ENCODE results near the gene MIPOL1.
"Not testable (repeated sequence)": the region's sequence is repeated elsewhere in the genome, so short reads cannot be mapped to it uniquely, and the experiment has no call there.

Gene MIPOL1

DNA sequence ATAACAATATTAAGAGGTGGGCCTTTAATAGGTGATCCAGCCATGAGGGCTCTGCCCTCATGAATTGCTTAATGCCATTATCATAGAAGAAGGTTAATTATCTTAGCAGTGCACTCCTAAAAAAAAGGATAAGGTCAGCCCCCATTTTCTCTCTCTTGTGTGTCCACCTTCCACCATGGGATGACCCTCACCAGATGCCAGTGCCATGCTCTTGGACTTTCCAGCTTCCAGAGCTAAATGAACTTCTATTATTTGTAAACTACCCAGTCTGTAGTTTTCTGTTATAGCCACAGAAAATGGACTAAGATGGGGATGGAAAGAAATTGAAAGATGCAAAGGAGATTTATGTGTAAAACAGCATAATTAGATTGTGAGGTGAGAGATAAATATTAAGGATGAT is 271.9 kb downstream of the MIPOL1 start:
- no peak for DNase-seq

DNA sequence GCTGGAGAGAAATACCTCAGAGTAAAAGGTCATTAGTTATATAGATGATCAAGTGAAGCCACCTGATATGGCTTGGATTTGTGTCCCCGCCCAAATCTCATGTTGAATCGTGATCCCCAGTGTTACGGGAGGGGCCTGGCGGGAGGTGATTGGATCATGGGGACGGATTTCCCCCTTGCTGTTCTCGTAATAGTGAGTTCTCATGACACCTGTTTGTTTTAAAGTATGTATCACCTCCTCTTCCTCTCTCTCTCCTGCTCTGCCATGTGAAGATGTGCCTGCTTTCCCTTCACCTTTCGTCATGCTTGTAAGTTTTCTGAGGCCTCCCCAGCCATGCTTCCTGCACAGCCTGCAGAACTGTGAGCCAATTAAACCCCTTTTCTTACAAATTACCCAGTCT is 272.5 kb downstream of the MIPOL1 start:
- DNase-seq = no peak

DNA sequence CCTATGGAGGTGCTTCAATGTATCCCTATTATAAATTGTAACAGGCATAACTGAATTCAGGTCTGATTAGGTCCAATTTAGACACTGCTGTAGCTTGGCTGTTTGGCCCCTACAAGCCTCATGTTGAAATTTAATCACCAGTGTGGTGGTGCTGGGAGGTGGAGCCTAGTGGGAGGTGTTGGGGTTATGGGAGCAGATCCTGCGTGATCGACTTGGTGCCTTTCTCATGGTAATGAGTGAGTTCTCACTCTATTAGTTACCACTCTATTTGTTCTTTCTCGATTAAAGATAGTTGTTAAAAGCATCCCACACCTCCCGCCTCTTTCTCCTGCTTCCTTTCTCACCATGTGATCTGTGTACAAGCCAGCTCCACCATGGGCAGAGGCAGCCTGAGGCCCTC is 275.2 kb downstream of the MIPOL1 start:
- no peak for DNase-seq

DNA sequence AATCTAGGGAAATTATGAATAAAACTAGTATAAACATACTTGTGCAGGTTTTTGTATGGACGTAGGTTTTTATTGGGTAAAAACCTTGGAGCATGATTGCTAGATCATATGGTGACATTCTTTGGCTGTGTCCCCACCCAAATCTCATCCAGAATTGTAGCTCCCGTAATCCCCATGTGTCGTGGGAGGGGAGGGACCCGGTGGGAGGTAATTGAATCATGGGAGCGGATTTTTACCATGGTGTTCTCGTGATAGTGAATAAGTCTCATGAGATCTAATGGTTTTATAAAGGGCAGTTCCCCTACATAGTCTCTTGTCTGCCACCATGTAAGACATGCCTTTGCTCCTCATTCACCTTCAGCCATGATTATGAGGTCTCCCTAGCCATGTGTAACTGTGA is 276.5 kb downstream of the MIPOL1 start:
- no peak for DNase-seq

DNA sequence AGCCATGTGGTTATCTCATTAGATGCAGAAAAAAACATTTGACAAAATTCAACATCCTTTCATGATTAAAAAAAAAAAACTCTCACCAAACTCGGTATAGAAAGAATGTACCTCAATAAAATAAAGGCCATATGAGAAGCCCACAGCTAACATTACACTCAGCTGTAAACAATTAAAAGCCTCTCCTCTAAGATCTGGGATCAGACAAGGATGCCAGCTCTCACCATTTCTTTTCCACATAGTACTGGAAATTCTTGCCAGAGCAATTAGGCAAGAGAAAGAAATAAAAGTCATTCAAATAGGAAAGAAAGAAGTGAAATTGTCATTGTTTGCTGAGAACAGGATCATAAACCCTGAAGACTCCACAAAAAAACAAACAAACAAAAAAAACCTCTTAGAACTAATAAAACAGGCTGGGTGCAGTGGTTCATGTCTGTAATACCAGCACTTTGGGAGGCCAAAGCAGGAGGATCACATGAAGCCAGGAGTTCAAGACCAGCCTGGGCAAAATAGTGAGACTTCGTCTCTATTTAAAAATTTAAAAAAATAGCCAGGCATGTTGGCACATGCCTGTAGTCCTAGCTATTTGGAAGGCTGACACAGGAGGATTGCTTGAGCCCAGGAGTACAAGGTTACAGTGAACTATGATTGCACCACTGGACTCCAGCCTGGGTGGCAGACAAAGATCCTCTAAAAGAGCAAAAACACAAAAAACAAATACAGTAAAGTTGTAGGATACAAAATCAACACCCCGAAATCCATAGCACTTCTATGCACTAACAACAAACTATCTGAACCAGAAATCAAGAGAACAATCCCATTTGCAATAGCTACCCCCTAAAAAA is 282.9 kb downstream of the MIPOL1 start:
- no peak for DNase-seq

DNA sequence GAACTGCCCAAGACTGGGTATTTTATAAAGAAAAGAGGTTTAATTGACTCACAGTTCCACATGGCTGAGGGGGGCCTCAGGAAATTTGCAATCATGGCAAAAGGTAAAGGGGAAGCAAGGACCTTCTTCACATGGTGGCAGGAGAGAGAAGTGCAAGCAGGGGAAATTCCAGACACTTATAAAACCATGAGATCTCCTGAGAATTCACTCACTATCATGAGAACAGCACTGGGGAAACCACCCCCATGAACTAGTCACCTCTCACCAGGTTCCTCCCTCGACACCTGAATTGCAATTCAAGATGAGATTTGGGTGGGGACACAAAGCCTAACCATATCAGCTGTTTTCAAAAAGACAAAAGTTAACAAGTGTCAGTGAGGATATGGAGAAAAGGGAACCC is 284.7 kb downstream of the MIPOL1 start:
- DNase-seq = no peak

DNA sequence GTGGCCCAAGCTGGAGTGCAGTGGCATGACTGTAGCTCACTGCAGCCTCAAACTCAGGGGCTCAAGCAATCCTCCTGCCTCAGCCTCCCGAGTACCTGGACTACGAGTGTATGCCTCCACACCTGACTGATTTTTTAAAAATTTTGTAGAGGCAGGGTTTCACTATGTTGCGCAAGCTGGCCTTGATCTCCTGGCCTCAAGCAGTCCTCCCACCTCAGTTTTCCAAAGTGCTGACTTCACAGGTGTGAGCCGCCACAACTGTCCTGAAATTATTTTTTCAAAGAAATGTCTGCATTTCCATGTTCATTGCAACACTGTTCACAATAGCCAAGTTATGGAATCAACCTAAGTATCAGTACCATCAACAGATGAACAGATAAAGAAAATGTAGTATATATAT is 285.9 kb downstream of the MIPOL1 start:
- no peak for DNase-seq

DNA sequence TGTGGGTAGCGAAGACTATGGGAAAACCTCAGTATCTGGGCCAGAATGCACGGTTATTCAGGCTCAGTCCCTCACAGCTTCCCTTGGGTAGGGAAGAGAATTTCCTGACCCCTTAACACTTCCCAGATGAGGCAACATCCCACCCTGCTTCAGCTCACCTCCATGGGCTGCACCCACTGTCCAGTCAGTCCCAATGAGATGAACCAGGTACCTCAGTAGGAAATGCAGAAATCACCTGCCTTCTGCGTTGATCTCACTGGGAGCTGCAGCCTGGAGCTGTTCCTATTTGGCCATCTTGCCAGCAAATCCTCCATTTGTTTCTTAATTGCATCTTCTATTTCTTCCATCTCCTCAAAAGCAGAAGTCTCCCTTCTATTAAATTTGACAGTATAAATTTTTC is 292.9 kb downstream of the MIPOL1 start:
- no peak for DNase-seq

DNA sequence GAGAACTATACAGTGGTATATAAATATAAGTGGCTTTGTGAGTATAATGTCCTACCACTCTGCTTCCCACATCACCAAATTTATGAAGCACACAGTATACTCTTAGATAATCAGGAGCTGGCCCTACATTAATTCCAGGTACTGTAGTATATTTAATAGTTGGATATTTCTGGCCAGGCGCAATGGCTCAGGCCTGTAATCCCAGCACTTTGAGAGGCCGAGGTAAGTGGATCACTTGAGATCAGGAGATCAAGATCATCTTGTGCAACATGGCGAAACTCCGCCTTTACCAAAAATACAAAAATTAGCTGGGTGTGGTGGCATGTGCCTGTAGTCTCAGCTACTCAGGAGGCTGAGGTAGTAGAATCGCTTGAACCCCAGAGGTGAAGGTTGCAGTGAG is 293.3 kb downstream of the MIPOL1 start:
- no peak for DNase-seq

DNA sequence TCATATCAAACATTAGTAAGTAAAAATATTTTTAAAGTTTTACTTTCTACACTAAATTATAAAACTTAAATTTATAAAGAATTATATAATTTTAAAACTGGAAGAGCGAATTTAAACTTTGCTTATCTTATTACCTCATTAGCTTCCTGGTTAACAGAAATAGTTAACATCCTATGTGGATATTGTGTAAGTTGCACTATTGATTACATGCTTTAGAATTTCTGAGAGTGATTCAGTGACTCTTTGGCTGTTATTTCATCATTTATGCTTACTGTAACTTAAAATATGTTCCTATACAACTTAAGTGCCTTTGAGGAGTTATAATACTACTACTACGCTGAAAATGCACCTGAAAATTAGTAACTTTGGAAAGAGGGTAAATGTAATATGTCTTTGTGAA is 295.9 kb downstream of the MIPOL1 start:
- DNase-seq = no peak

DNA sequence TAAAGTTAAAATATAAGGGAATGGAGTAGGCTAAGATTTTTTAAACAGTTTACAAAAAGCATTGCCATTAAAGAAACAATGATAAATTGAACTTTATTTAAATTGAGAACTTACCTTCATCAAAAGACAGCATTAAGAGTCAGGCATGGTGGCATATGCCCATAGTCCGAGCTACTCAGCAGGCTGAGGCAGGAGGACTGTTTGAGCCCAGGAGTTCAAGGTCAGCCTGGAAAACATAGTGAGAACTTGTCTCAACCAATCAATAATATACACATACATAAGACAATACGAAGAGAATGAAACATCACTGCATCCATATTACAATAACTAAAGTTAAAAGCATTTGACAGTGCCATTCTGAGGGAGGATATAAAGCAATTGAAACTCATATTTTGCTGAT is 299.7 kb downstream of the MIPOL1 start:
- DNase-seq = no peak

DNA sequence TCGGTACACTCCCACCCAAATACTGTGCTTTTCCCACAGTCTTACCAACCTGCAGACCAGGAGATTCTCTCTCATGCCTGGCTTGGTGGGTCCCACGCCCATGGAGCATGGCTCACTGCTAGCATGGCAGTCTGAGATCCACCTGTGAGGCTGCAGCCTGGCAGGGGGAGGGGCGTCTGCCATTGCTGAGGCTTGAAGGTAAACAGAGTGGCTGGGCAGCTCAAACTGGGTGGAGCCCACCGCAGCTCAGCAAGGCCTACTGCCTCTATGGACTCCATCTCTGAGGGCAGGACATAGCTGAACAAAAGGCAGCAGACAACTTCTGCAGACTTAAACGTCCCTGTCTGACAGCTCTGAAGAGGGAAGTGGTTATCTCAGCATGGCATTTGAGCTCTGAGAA is 304.1 kb downstream of the MIPOL1 start:
- no peak for DNase-seq

DNA sequence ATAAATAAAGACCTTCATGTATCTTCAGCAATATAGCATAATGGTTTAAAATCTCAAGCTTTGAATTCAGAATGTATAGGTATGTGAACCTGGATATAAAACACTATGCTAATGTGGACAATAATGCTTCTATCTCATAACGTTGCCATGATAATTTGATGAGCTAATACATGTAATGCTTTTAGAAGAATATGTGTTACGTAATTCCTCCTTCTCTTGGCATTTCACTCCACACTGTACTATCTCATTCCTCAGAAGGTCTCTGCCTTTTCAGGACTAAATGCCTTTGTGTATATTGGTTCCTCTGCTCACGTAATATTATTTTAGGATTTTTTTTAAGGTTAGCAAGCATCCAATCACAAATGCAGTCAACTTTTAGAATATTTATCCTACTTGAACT is 310.8 kb downstream of the MIPOL1 start:
- DNase-seq = no peak

DNA sequence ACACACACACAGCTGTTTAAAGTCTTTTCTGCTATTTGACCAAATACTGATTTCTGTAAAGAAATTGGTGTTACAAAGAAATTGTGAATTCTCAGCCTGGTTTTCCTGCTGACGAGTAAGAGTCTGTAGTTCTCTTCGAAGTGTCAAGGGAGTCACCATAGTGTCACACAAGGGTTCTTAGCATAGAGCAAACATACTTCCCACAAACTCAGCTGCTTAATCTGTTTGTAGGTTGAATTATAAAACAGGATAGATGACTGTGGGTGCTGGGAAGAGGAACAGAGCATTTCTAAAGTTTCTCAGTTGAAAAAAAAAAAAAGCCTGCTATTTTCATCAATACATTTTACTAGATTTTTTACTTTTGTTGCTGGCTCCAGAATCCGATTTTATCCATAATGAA is 314.4 kb downstream of the MIPOL1 start:
- no peak for DNase-seq

DNA sequence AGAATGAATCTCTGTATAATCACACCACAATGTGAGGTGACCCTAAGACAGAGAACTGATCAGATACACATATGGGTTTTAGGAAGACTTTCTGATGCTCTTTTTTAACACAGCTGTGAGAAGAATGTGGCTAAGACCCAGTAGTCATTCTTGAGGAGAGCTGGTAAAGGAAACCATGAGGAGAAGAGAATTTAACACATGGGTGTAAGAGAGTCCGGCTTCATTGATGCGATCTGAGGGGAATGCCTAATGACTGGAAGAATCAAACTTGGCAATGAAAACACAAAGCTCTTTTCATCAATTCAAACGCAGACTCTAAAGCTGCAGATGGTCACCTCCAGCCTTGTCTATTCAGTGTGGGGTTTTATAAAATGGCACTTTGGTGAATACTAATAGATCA is 318.0 kb downstream of the MIPOL1 start:
- DNase-seq = no peak

DNA sequence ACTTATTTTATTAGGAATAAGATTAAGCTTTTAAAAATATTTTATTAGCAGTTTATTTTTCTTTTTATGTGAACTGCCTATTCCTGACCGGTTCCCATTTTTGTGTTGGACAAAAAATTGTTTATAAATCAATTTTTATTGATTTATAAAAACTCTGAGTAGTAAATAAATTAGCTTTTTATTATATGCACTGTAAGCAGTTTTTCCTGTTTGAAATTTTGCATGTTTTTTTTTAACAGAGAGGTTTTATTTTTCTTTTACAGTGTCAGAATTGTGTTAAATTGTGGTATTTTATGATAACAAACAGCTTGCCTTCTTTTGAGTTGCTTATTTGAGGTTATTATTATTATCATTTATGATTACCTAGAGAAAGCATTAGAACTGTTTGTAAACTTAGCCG is 329.3 kb downstream of the MIPOL1 start:
- no peak for DNase-seq

DNA sequence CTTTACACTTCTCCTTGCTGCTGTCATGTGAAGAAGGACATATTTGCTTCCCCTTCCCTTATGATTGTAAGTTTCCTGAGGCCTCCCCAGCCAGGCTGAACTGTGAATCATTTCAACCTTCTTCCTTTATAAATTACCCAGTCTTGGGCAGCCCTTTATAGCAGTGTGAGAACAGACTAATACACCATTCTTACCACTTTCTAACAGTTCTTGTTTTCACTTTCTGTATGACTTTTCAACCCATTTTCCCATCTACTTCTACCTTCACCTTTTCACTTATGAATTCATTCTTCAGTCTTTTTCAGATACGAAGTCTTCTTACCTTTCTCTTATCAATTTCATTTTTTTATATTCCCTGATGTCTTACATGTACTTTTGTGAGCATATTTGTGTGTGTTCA is 342.3 kb downstream of the MIPOL1 start:
- DNase-seq = no peak

DNA sequence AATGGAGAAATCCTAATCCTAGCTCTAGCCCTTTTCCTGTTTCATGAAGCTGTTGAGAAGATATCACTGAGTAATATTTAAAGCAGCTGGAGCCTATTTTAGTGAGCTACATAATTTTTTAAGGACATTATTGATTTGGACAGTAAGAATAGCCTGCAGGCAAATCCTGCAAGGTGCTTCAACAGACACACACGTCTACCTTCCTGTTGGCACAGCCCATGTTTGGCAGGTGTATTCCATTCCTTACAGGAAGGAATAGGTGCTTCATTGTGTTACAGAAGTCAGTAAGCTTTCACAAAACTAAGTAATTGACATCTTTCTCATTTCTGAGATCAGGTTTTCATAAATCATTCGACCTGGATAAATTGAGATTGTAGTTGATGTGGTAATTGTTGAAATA is 346.7 kb downstream of the MIPOL1 start:
- no peak for DNase-seq

DNA sequence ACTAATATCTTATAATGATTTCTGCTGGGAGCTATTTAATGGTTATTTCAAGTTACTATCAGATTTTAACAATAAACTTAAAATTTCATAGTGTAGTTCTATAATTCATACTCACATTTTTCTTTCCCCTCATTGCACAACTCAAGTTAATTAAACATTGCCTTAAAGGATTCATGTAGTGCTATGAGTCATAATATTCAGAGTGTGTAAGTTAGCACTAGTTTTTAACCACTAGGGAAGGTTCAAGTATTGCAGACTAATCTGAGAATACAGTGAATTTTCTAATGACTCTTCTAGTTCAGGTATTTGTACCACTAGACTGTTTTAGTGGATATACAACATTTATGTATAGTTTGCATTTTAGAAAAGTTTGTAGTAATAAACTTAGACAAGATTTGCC is 347.4 kb downstream of the MIPOL1 start:
- no peak for DNase-seq

DNA sequence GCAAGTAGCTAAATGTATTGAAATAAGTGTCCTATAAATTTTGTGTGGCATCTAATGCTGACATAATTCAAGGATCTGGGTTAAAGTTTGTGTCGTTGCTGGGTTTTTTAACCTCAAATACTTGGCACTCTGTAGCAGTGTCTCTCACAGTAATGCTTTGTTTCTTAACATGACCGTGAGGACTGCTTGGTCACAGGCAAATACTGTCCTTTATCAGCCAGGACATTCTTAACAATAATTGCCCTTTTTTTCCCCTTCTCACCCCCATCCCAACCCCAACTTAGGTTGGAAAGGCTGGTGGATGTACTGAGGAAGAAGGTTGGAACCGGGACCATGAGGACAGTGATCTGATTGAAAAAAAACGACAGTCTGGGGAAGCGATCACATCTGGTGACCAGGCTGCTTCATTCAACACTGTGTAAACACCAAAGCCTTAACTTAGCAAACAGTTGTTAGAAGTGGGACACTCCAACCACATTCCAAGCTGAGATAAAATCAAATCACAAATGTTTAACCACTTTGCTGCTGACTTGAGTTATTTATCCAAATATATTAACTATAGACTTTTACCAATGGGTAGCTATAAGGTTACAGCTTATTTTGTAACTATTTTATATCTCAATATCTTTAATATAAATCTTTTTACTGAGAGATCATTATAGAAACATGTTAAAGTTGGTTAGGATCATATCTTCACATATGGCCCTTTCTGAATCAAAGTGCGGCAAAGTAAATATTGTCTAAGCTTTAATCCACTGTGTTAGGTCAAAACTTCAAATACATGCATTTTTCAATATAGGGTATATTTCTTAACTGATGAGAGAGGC is 349.1 kb downstream of the MIPOL1 start:
- DNase-seq = no peak

DNA sequence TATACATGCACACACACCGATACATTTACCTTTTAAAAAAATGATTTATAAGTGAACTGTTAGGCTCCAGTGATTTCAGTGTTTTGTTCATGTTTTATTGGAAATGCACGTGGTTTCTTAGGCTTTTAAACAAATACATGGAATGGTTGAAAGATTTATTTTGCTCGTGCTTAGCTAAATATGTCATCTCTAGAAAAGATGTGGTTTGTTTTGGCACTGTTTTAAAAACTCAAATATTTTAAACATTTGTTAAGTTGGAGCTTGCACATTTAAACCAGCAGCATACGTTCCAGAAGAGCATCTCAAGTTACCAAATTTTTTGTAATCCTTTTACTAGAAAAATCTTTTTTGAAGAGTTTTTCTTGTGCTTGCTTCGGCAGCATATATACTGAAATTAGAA is 352.8 kb downstream of the MIPOL1 start:
- DNase-seq = no peak

DNA sequence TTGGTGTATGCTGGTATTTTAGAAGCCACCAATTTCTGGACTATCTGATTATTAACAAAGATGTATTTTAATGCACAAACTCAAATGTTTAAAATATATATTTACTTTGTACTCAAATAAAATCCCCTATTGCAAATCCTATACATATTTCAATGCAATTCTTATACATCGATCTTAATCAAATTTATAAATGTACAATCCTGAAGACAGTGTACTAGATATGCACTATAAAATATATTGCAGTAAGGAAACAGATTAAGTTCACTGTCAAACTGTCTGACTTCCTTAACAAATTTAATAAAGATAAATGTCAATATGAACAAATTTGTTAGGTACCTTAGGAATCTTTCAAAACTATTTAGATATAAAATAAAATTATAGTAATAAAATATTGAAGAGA is 353.4 kb downstream of the MIPOL1 start:
- no peak for DNase-seq

DNA sequence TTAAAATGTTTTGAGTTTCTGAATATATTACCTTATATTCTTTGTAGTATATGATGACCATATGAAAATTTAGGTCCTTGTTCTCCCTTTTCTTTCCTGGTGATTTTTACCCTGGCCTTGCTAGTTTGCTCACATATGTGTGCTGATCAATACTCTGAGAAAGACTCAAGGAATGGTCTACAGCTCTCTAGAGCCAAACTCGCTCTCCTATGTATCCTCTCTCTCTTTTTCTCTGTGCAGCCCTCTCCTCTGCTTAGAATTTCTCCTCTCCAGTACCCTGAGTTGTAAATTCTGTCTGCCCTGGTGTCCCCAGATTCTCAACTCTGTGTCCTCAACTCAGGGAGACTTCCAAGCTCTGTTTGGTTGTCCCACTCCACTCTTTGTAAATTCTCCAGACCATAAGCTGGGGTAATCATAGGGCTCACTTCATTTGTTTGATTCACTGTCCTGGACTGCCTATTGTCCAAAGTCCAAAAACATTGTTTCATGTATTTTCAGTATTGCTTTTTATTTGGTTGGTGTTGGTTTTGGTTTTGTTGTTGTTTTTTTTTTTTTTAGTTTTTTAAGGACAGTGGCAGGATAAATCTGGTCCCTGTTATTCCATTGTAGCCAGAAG is 356.3 kb downstream of the MIPOL1 start:
- no peak for DNase-seq

DNA sequence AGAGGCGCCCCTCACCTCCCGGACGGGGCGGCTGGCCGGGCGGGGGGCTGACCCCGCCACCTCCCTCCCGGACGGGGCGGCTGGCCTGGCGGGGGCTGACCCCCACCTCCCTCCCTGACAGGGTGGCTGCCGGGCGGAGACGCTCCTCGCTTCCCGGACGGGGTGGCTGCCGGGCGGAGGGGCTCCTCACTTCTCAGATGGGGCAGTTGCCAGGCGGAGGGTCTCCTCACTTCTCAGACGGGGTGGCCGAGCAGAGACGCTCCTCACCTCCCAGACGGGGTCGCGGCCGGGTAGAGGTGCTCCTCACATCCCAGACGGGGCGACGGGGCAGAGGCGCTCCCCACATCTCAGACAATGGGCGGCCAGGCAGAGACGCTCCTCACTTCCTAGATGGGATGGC is 357.9 kb downstream of the MIPOL1 start:
- not testable (repeated sequence) for DNase-seq

All from stimulated activated CD4-positive, alpha-beta T cell treated with anti-CD3 and anti-CD28 coated beads, Interleukin-15, amount 100 ng/mL, for 24 hours (primary cell).